Measurements from ENCODE around the gene ZNF879.

The ZNF879 gene

GRCh38 chr5:179023528-179024189, at the start of gene ZNF879:
Gene ZNF879, plus strand, starts transcription at chr5:179023804. Its CDS starts 1,201 bp downstream, at chr5:179025005.
- DNase-seq: peak; percentile 91

DNA sequence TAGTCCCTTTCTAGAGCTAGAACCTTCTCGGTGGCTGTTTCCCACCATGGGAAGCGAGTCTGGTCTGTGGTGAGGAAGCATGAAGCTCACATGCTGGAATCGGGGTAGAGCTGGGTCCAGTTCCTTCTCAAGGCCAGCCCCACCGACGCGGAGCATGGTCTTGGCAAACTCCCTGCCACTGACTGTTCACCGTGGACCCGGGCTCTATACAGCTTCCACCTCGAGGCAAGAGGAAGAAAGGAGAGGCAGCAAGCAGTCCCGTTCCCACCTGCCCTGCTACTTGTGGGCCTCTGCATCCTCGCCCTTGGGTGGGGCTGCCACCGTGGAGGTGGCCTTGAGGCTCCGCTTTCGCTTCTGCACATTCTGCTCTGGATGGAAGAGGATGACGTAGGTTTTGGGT, 42.2 kb upstream of the ZNF879 start:
- no peak for DNase-seq

DNA sequence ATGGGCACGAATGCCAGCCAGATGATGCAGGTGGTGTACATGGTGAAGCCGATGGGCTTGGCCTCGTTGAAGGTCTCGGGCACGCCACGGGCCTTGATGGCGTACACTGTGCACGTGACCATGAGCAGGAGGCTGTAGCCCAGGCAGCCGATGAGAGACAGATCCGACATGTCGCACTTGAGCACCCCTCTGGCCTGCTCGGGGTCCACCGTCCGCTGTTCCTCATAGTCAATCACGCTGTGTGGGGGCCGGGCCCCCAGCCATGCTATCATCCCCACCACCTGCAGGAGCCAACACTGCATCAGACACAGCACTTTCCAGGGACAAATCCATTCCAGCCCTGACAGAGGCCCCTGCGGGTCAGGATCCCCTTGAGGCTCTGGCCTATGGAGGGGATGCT, 40.7 kb upstream of the ZNF879 start:
- no peak for DNase-seq

- DNase-seq: no peak
Observed at GRCh38 chr5:178983728-178984127, 39.9 kb upstream of the ZNF879 start.

- DNase-seq: no peak
Observed at GRCh38 chr5:178984145-178985072, 39.2 kb upstream of the ZNF879 start.

- DNase-seq: no peak
Observed at GRCh38 chr5:178986326-178986960, 37.2 kb upstream of the ZNF879 start.

DNA sequence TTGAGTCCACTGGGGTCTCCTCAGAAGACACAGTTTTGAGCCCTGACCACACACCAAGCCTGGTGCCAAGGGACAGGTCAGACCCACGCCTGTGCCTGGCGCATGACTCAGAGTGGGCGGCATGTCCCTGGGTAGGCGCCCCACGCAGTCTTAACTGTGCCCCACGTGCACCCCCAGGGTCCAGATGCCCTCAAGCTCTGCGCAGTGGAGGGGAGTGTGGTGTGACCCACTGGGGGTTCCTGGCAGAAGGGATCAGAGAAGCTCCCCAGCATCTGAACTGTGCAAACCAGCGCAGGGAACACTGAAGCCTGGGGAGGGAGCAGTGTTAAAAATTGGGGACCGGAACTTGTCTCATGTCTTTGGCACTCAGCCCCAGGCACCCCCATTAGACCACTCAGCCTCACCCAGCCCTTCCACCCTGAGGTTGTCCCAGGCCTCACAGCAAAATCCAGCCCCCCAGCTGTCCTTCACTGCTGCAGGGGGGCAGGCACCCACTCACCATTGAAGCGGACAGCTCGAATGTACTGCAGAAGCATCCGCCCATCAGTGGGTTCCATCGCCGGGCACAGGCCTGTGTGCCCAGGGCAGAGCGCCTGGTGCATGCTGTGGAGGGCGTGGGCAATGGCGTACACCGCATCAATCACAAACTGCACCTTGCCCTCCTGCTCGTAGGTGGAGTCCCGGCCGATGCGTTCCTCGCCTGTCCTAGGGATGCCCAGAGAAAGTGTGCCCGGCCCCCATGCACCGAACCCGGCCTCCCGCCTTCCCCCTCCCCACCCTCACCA, 35.0 kb upstream of the ZNF879 start:
- no peak for DNase-seq

GRCh38 chr5:178989311-178989710, 34.3 kb upstream of the ZNF879 start:
- no peak for DNase-seq

GRCh38 chr5:178990491-178990890, 33.1 kb upstream of the ZNF879 start:
- DNase-seq: no peak

DNA sequence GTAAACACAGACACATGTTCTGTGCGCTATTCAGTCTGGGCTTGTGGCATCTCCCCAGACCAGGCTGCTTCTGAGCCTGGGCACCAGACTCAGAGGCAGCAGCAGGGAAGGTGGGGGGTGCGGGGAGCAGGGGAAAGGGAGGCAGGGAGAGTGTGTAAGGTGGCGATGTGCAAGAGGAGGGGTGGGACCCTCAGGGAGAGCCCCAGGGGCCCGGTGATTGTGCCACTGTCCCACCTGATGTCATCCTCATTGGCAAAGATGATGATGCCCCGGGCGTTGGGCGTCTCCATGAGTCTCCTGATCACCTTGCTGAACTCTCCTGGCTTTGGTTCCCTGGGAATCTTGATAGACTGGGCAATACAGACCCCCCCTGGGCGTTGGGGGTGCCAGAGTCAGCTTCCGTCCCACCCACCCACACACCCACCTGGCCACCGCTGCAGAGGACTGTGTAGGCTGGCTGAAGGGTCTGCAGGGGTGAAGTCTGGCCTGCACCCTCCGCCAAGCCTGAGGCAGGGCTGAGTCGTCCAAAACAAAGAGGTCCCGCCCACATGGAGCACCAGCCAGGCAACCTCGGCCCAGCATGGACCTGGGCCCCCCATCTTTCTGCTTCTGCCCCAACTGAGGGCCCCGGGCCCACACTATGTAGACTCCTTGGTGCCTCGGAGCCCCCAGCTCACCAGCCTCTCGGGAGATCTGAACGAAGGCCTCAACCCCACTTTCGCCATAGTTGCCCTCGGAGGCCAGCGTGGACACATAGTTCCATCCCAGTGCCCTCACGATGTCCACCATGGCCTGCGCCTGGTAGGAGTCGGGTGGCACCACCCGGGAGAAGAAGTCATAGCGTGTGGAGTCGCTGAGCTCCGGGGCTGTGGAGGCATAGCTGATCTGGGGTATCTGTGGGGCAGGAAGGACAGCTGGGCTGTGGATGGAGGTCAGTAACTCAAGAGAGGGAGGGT, 32.1 kb upstream of the ZNF879 start:
- no peak for DNase-seq

- no peak for DNase-seq
Observed at GRCh38 chr5:178992291-178992895, 31.2 kb upstream of the ZNF879 start.

DNA sequence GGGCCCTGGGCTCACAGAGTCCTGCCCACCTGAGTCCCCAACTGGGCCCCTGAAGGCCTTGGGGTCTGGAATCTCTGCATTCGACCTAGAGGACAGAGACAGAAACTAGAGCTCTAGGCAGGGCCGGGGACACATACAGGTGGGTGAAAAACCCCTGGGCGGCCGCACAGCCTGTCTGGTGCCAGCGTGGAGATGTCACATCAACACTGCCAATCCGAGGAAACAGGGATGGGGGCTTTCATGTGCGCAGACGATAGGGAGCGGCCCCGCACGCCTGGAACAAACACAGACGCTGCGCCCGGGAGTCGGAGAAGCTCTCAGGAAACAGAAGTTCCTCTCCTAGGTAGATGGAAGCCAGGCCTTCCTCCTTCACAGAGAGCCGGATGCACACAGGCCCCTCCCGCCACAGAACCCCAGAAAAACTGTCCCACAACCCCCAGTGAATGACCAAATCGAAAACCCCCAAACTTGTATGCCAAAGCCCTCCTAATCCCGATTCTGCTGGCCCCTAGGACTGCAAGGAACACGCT, 30.3 kb upstream of the ZNF879 start:
- DNase-seq: no peak

- DNase-seq: no peak
Observed at GRCh38 chr5:178993955-178994579, 29.5 kb upstream of the ZNF879 start.

DNA sequence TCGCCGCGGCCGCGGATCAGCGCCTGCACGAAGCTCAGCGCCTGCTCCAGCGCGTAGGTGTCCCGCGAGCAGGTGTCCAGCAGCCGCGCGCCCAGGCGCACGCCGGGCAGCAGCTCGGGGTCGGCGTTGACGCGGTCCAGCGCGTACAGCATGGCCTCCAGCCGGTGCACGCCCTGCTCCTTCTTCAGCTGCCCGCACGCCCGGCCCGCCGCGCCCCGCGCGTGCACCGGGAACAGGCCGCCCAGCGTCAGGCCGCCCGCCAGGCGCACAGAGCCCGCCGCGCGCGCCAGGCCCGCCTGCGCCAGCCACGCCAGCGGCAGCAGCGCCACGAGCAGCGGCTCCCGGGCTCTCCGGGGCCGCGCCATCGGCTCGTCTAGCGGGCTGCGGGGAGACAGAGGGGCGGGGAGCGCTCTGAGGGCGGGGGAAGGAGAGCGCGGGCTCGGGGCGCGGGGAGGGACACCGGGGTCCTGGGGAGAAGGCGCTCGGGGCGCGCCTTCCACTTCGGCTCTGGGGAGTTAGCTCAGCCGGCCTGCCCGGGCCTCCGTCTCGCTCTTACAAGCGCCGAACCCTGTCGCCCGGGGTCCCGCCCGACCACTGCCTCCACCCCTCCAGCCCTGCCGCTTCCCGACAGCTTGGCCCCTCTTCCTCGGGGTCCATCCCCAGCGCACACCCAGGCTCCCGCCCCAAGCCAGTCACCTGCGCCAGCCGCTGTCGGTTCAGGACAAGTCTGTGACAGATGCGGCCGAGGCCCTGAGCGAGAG, 28.8 kb upstream of the ZNF879 start, which contains the start of gene GRM6:
TSS of gene GRM6 (minus strand) at position 741 of the 761 bp plus-strand sequence. CDS start at position 365, 376 bp downstream.
- no peak for DNase-seq

- no peak for DNase-seq
Observed at GRCh38 chr5:178995341-178995690, 28.3 kb upstream of the ZNF879 start.

GRCh38 chr5:178996156-178996555, 27.4 kb upstream of the ZNF879 start:
- DNase-seq: no peak

GRCh38 chr5:178997191-178997590, 26.4 kb upstream of the ZNF879 start:
- no peak for DNase-seq

GRCh38 chr5:178998441-178998840, 25.2 kb upstream of the ZNF879 start:
- no peak for DNase-seq

- DNase-seq: no peak
Observed at GRCh38 chr5:179006564-179006963, 17.0 kb upstream of the ZNF879 start.

GRCh38 chr5:179008667-179009066, 14.9 kb upstream of the ZNF879 start:
- DNase-seq: no peak

Data from stimulated activated naive CD4-positive, alpha-beta T cell treated with Interleukin-2 at 50 U/mL for 16 hours (primary cell).